Activated naive CD8-positive, alpha-beta T cell treated with anti-CD3 and anti-CD28 coated beads, Interleukin-2, amount 50 U/mL, for 24 hours (primary cell): ENCODE data around the gene RAB3C.

ENCODE experiments used
- ATAC-seq: fragments of 150-1000 bp; cut with Tn5 transposase; one replicate; pipeline ENCODE4 v1.10.0; 2021
- DNase-seq: peaks from one replicate; pipeline ENCODE4 v3.0.0; 2021
- H3K27ac Mint-ChIP-seq: one replicate; pipeline ENCODE4 v1.8.0; 2021; ENCODE audit warnings: mild to moderate bottlenecking, mixed read lengths
- H3K27me3 Mint-ChIP-seq: one replicate; pipeline ENCODE4 v1.8.0; 2021; ENCODE audit warnings: mixed read lengths
- H3K36me3 Mint-ChIP-seq: one replicate; pipeline ENCODE4 v1.8.0; 2021; ENCODE audit warnings: low read depth, mixed read lengths
- H3K4me1 Mint-ChIP-seq: one replicate; pipeline ENCODE4 v1.8.0; 2021; ENCODE audit warnings: mixed read lengths
- H3K4me3 Mint-ChIP-seq: one replicate; pipeline ENCODE4 v1.8.0; 2021; ENCODE audit warnings: mild to moderate bottlenecking, moderate library complexity, mixed read lengths
- H3K9me3 Mint-ChIP-seq: one replicate; pipeline ENCODE4 v1.8.0; 2021; ENCODE audit warnings: mixed read lengths

RAB3C gene

DNA sequence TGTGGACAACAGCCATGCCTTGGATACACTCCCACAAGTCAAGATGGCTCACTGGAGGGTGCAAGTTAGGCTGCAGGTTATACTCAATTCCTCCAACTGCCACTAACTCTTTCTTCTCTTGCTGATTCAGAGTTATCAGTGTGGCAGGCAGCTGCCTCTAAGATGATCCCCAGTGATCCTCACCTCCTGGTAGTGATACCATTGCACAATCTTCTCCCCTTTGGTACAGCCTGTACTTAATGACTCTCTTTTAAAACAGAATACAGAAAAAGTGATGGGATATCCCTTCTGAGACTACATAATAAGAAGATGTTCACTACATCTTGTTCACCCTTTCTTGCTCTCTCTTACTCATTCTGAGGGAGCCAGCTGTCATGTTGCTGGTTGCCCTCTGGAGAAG, 323.1 kb downstream of the RAB3C start:
- H3K9me3 Mint-ChIP-seq = no peaks in the 10 kb centered on the region
- no peak overlapping the region for H3K27ac Mint-ChIP-seq
- H3K4me3 Mint-ChIP-seq = no peak overlapping the region
- no peaks in the 10 kb centered on the region for H3K4me1 Mint-ChIP-seq
- H3K27me3 Mint-ChIP-seq = no peaks in the 10 kb centered on the region
- ATAC-seq = no peak
- H3K36me3 Mint-ChIP-seq = no peaks in the 10 kb centered on the region
- DNase-seq = no peak
